HCT116 (cell line): ENCODE results near the gene DRC7. TPM values are rescaled to one million over a fixed set of nuclear protein-coding genes. Genes with fewer than 3 reads are reported as not detected.

Experiments
- ATAC-seq: fragments of 200-7000 bp; cut with Tn5 transposase; 2 replicates; pipeline ENCODE4 v1.9.1; 2020; ENCODE audit warnings: mild to moderate bottlenecking, moderate library complexity
- BruUV-seq: library from RNA; stranded (reverse); fragments of 400-500 nt; replicated peaks from 2 replicates; lab custom pipeline; 2021; lab: Mats Ljungman, UMichigan
- CTCF ChIA-PET: fragments of 300-600 bp; sonication (Branson Sonifier 250); formaldehyde crosslinking; loops from one replicate; lab custom pipeline; 2021; ENCODE audit warnings: antibody characterized with exemption; lab: Charles Lee
- POLR2A ChIA-PET: fragments of 300-600, 350-600 bp; sonication (Branson Sonifier 250); formaldehyde crosslinking; loops from one replicate; lab custom pipeline; 2021; ENCODE audit warnings: antibody characterized with exemption; lab: Charles Lee
- RAD21 ChIA-PET, 2 experiments: fragments of 300-600 bp; sonication (Branson Sonifier 250); formaldehyde crosslinking; loops; one replicate each; lab custom pipeline; 2023; ENCODE audit warnings: low total read pairs in 2 of 2; ENCODE audit not compliant: uncharacterized antibody in 2 of 2, unreplicated experiment in 2 of 2, low non-redundant PET in 1 of 2; lab: Charles Lee
- DNase-seq: peaks from one replicate; pipeline ENCODE4 v3.0.0-alpha.2; 2010; ENCODE audit warnings: low read depth, low spot score
- H2AFZ ChIP-seq: fragments of 200-600 bp; shearing (Covaris generic), sonication (generic); 2 replicates; pipeline ENCODE4 v1.6.1; 2017; ENCODE audit warnings: low read depth, mixed run types, mixed read lengths, antibody characterized with exemption, low read length; ENCODE audit not compliant: poor library complexity, severe bottlenecking
- H3K27ac ChIP-seq: 2 replicates; pipeline ENCODE4 v1.5.1; 2012; ENCODE audit warnings: low read depth, low read length
- H3K27me3 ChIP-seq: fragments of 200-600 bp; sonication (generic); 2 replicates; pipeline ENCODE4 v1.6.1; 2016; ENCODE audit warnings: mixed run types, low read length, mixed read lengths; ENCODE audit not compliant: insufficient read depth
- H3K36me3 ChIP-seq, 2 experiments: fragments of 200-500 bp in 1 of 2; fragments of 200-600 bp in 1 of 2; sonication (Bioruptor generic) in 1 of 2; sonication (generic) in 1 of 2; 2 replicates each; pipeline versions ENCODE4 v1.5.1 to v1.6.1; 2014 to 2016; ENCODE audit warnings: low read length in 2 of 2, inconsistent platforms in 1 of 2, mixed read lengths in 1 of 2, mixed run types in 1 of 2; ENCODE audit not compliant: insufficient read depth in 2 of 2, control insufficient read depth in 1 of 2
- H3K4me1 ChIP-seq, 2 experiments: fragments of 200-600 bp in 1 of 2; sonication (generic) in 1 of 2; 2 replicates each; pipeline versions ENCODE4 v1.5.1 to v1.6.1; 2012 to 2017; ENCODE audit warnings: low read length in 2 of 2, inconsistent platforms in 1 of 2, mild to moderate bottlenecking in 1 of 2, mixed read lengths in 1 of 2, mixed run types in 1 of 2, moderate library complexity in 1 of 2; ENCODE audit not compliant: insufficient read depth in 2 of 2, control insufficient read depth in 1 of 2
- H3K4me2 ChIP-seq: fragments of 200-600 bp; sonication (generic); 2 replicates; pipeline ENCODE4 v1.6.1; 2017; ENCODE audit warnings: mixed run types, low read length, mixed read lengths
- H3K4me3 ChIP-seq, 2 experiments: fragments of 200-600 bp in 1 of 2; sonication (generic) in 1 of 2; replicated peaks in 1 of 2; 2 replicates each; pipeline ENCODE4 v1.5.1; 2011 to 2016; ENCODE audit warnings: low read length in 2 of 2, control low read depth in 1 of 2, low read depth in 1 of 2, mild to moderate bottlenecking in 1 of 2, mixed read lengths in 1 of 2, mixed run types in 1 of 2
- H3K79me2 ChIP-seq: fragments of 200-600 bp; sonication (generic); 2 replicates; pipeline ENCODE4 v1.6.1; 2017; ENCODE audit warnings: mild to moderate bottlenecking, mixed run types, low read length, moderate library complexity, mixed read lengths; ENCODE audit not compliant: insufficient read depth
- H3K9ac ChIP-seq: fragments of 200-600 bp; sonication (generic); 2 replicates; pipeline ENCODE4 v1.6.1; 2016; ENCODE audit warnings: low read length, mixed read lengths
- H3K9me2 ChIP-seq: fragments of 200-600 bp; sonication (generic), shearing (Covaris generic); 2 replicates; pipeline ENCODE4 v1.6.1; 2017; ENCODE audit warnings: mixed run types, mild to moderate bottlenecking, moderate library complexity; ENCODE audit not compliant: insufficient read depth
- H3K9me3 ChIP-seq, 2 experiments: fragments of 200-500 bp in 1 of 2; fragments of 200-600 bp in 1 of 2; sonication (Bioruptor generic) in 1 of 2; sonication (generic) in 1 of 2; 2 replicates each; pipeline ENCODE4 v1.6.1; 2014 to 2017; ENCODE audit warnings: low read length in 2 of 2, mixed read lengths in 2 of 2, inconsistent platforms in 1 of 2, low read depth in 1 of 2, mild to moderate bottlenecking in 1 of 2, mixed run types in 1 of 2, moderate library complexity in 1 of 2; ENCODE audit not compliant: control insufficient read depth in 1 of 2, insufficient read depth in 1 of 2
- H4K20me1 ChIP-seq: fragments of 200-600 bp; sonication (generic), shearing (Covaris generic); 2 replicates; pipeline ENCODE4 v1.6.1; 2017; ENCODE audit warnings: mixed run types, mild to moderate bottlenecking, moderate library complexity; ENCODE audit not compliant: insufficient read depth
- CEBPB ChIP-seq: IDR thresholded peaks from 2 replicates; pipeline ENCODE4 v1.6.1; 2012; ENCODE audit warnings: low read depth
- CTCF ChIP-seq, 3 experiments: fragments of 200-600 bp in 1 of 3; sonication (generic) in 1 of 3; IDR thresholded peaks in 2 of 3; conservative IDR thresholded peaks in 1 of 3; 2 replicates each; pipeline ENCODE4 v1.5.1; 2012 to 2017; ENCODE audit warnings: low read depth in 2 of 3, low read length in 2 of 3, antibody characterized with exemption in 1 of 3, borderline replicate concordance in 1 of 3, control low read depth in 1 of 3, mild to moderate bottlenecking in 1 of 3, mixed read lengths in 1 of 3, mixed run types in 1 of 3, moderate library complexity in 1 of 3; ENCODE audit not compliant: insufficient read depth in 1 of 3
- EGR1 ChIP-seq: IDR thresholded peaks from 2 replicates; pipeline ENCODE4 v1.6.1; 2012; ENCODE audit warnings: low read depth
- ELF1 ChIP-seq: IDR thresholded peaks from 2 replicates; pipeline ENCODE4 v1.6.1; 2012; ENCODE audit warnings: low read depth, borderline replicate concordance
- RAD21 ChIP-seq: IDR thresholded peaks from 2 replicates; pipeline ENCODE4 v1.6.1; 2012; ENCODE audit warnings: low read depth, mild to moderate bottlenecking
- REST ChIP-seq: IDR thresholded peaks from 2 replicates; pipeline ENCODE4 v1.6.1; 2012; ENCODE audit warnings: low read depth
- SRF ChIP-seq: IDR thresholded peaks from 2 replicates; pipeline ENCODE4 v1.6.1; 2012; ENCODE audit warnings: low read depth
- intact Hi-C: fragments of 100-400 bp; cut with micrococcal nuclease; formaldehyde crosslinking; loops from 2 replicates; pipeline ENCODE4 v1.10.0; 2022
- total RNA-seq: library from RNA; stranded (reverse); gene quantifications from one replicate; pipeline ENCODE4 v1.2.1, GENCODE V29; 2021; ENCODE audit not compliant: unreplicated experiment

The DRC7 gene
- total RNA-seq, 1 experiment from 2014 or later, result 0.91 TPM

DNA sequence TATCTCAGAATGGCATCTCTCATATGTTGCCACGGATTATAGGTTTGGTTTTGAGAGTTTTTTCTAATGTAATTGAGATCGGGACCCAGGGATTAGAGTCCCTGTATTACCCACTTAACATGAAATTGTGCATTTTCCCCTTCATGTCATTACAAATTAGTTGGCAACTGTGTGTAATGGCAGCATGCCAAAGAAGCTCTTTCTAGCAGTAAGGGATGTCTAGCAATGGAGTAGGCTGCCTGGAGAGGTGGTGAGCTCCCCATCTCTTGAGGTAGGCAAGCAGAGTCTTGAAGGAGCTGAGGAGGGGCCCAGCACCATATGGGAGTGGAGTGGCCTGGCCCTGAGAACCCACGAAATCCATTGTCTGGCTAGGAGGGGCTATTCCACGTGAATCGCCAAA is 30.9 kb downstream of the DRC7 start:
- intact Hi-C loops, result loop anchor here (10.0 kb wide), 1 partner anchor 279 kb away; the partner anchor contains the start of genes USB1 and ZNF319
- no TSS peak for BruUV-seq
- H3K36me3 ChIP-seq, result no peaks in the 10 kb centered on the region
- ChIA-PET RAD21 (no interaction called here), POLR2A (interaction anchor here (1.0 kb wide), 1 partner anchor 10 kb away, joined by 3 read pairs; the partner anchor contains the start of gene KATNB1), CTCF (no interaction called here)
- no peak overlapping the region for H2AFZ ChIP-seq
- H3K9ac ChIP-seq, result no peak overlapping the region
- TF ChIP-seq CEBPB, result no peak
- TF ChIP-seq RAD21, result no peak
- TF ChIP-seq ELF1, result no peak
- TF ChIP-seq EGR1, result no peak
- TF ChIP-seq SRF, result no peak
- no peak for TF ChIP-seq CTCF (IDR thresholded peaks at IDR 0.05 in 2 of 3, conservative IDR thresholded peaks at IDR 0.05 in 1 of 3; ENCODE audit: borderline replicate concordance in 1 of 3, insufficient read depth in 1 of 3, low read depth in 2 of 3, low read length in 2 of 3)
- no peak for TF ChIP-seq REST
- no peaks in the 10 kb centered on the region for H4K20me1 ChIP-seq
- no peaks in the 10 kb centered on the region for H3K9me3 ChIP-seq
- ATAC-seq (no peak), DNase-seq (no peak)
- no peaks in the 10 kb centered on the region for H3K27me3 ChIP-seq
- no peak overlapping the region for H3K4me2 ChIP-seq
- H3K27ac ChIP-seq, result no peak overlapping the region
- H3K4me3 ChIP-seq, result no peak overlapping the region
- H3K79me2 ChIP-seq, result no peaks in the 10 kb centered on the region
- H3K9me2 ChIP-seq, result no peaks in the 10 kb centered on the region
- H3K4me1 ChIP-seq, result no peaks in the 10 kb centered on the region
